IMR-90 (cell line): ENCODE results near the gene CCDC136. TPM values are rescaled to one million over a fixed set of nuclear protein-coding genes. Genes with fewer than 3 reads are reported as not detected.

Experiments
- ATAC-seq: fragments of 200-7000 bp; cut with Tn5 transposase; 2 replicates; pipeline ENCODE4 v1.9.1; 2020; ENCODE audit warnings: low read depth, mild to moderate bottlenecking, moderate library complexity
- BruUV-seq: library from RNA; stranded (reverse); fragments of 400-500 nt; replicated peaks from 2 replicates; lab custom pipeline; 2021; lab: Mats Ljungman, UMichigan
- CTCF ChIA-PET: fragments of 300-600 bp; formaldehyde crosslinking; extraction: SDS; loops from one replicate; lab custom pipeline; 2021; ENCODE audit warnings: antibody characterized with exemption; lab: Yijun Ruan, JAX
- POLR2A ChIA-PET: fragments of 300-600 bp; sonication (Branson Sonifier 250); formaldehyde crosslinking; loops from one replicate; lab custom pipeline; 2022; ENCODE audit warnings: antibody characterized with exemption; ENCODE audit not compliant: unreplicated experiment; lab: Charles Lee
- DNase-seq: peaks from one replicate; pipeline ENCODE4 v3.0.0; 2013
- H2AFZ ChIP-seq: replicated peaks from 2 replicates; pipeline ENCODE3; 2013; ENCODE audit warnings: low read length, mild to moderate bottlenecking; ENCODE audit not compliant: poor library complexity
- H2AK5ac ChIP-seq: 2 replicates; pipeline ENCODE4 v1.6.1; 2013; ENCODE audit warnings: low read depth, low read length, inconsistent platforms
- H2AK9ac ChIP-seq: replicated peaks from 2 replicates; pipeline ENCODE3; 2013; ENCODE audit warnings: mild to moderate bottlenecking, low read depth, low read length, moderate library complexity; ENCODE audit not compliant: poor library complexity
- H2BK120ac ChIP-seq: 2 replicates; pipeline ENCODE4 v1.6.1; 2013; ENCODE audit warnings: low read depth, low read length, inconsistent platforms
- H2BK15ac ChIP-seq: 3 replicates; pipeline ENCODE4 v1.6.1; 2013; ENCODE audit warnings: low read depth, low read length, inconsistent platforms
- H2BK20ac ChIP-seq: 2 replicates; pipeline ENCODE4 v1.6.1; 2013; ENCODE audit warnings: low read depth, mild to moderate bottlenecking, inconsistent platforms, low read length, moderate library complexity
- H2BK5ac ChIP-seq: 2 replicates; pipeline ENCODE4 v1.6.1; 2013; ENCODE audit warnings: mild to moderate bottlenecking, low read depth, low read length, inconsistent platforms; ENCODE audit not compliant: poor library complexity, severe bottlenecking
- H3K14ac ChIP-seq: replicated peaks from 2 replicates; pipeline ENCODE4 v1.6.1; 2013; ENCODE audit warnings: low read depth, low read length, inconsistent platforms
- H3K18ac ChIP-seq: 2 replicates; pipeline ENCODE4 v1.6.1; 2013; ENCODE audit warnings: low read depth, low read length, control low read depth
- H3K23ac ChIP-seq: 2 replicates; pipeline ENCODE4 v1.6.1; 2013; ENCODE audit warnings: low read depth, low read length, inconsistent platforms
- H3K27ac ChIP-seq: 2 replicates; pipeline ENCODE4 v1.5.1; 2013; ENCODE audit warnings: mild to moderate bottlenecking, control low read depth, low read length; ENCODE audit not compliant: insufficient read depth
- H3K27me3 ChIP-seq: 2 replicates; pipeline ENCODE4 v1.6.1; 2013; ENCODE audit warnings: low read length; ENCODE audit not compliant: control insufficient read depth, insufficient read depth
- H3K36me3 ChIP-seq: 2 replicates; pipeline ENCODE4 v1.6.1; 2013; ENCODE audit warnings: low read length, mixed read lengths; ENCODE audit not compliant: control insufficient read depth, insufficient read depth
- H3K4ac ChIP-seq: 2 replicates; pipeline ENCODE4 v1.6.1; 2013; ENCODE audit warnings: low read depth, low read length, inconsistent platforms
- H3K4me1 ChIP-seq: 2 replicates; pipeline ENCODE4 v1.6.1; 2013; ENCODE audit warnings: low read length, mixed read lengths; ENCODE audit not compliant: control insufficient read depth, insufficient read depth
- H3K4me2 ChIP-seq: 2 replicates; pipeline ENCODE4 v1.6.1; 2013; ENCODE audit warnings: low read depth, mild to moderate bottlenecking, control low read depth, low read length, moderate library complexity
- H3K4me3 ChIP-seq: 2 replicates; pipeline ENCODE4 v1.5.1; 2013; ENCODE audit warnings: low read depth, mild to moderate bottlenecking, control low read depth, low read length, moderate library complexity; ENCODE audit not compliant: insufficient read depth
- H3K56ac ChIP-seq: 2 replicates; pipeline ENCODE4 v1.6.1; 2013; ENCODE audit warnings: low read length, inconsistent platforms; ENCODE audit not compliant: insufficient read depth; ENCODE audit errors: extremely low read depth
- H3K79me1 ChIP-seq, 2 experiments: 2 replicates each; pipeline ENCODE4 v1.6.1; 2013; ENCODE audit warnings: low read length in 2 of 2, inconsistent platforms in 1 of 2, low read depth in 1 of 2
- H3K9ac ChIP-seq: 2 replicates; pipeline ENCODE4 v1.6.1; 2013; ENCODE audit warnings: low read depth, low read length, control low read depth
- H3K9me1 ChIP-seq: 2 replicates; pipeline ENCODE4 v1.6.1; 2013; ENCODE audit warnings: low read length, inconsistent platforms; ENCODE audit not compliant: insufficient read depth
- H3K9me3 ChIP-seq: 2 replicates; pipeline ENCODE4 v1.6.1; 2013; ENCODE audit warnings: low read length; ENCODE audit not compliant: control insufficient read depth, insufficient read depth
- H4K20me1 ChIP-seq: 2 replicates; pipeline ENCODE4 v1.6.1; 2013; ENCODE audit warnings: low read length, inconsistent platforms; ENCODE audit not compliant: insufficient read depth
- H4K5ac ChIP-seq: 2 replicates; pipeline ENCODE4 v1.6.1; 2013; ENCODE audit warnings: mild to moderate bottlenecking, low read depth, low read length, control low read depth
- H4K8ac ChIP-seq, 2 experiments: 2 replicates each; pipeline ENCODE4 v1.6.1; 2013; ENCODE audit warnings: low read depth in 2 of 2, low read length in 2 of 2, control low read depth in 1 of 2, inconsistent platforms in 1 of 2
- H4K91ac ChIP-seq: 2 replicates; pipeline ENCODE4 v1.6.1; 2013; ENCODE audit warnings: low read depth, low read length, inconsistent platforms; ENCODE audit not compliant: insufficient read depth
- BHLHE40 ChIP-seq: fragments of 150-350 bp; IDR thresholded peaks from 2 replicates; pipeline ENCODE4 v1.6.1; 2016; ENCODE audit warnings: mild to moderate bottlenecking, low read depth, low read length
- CEBPB ChIP-seq: IDR thresholded peaks from 2 replicates; pipeline ENCODE4 v1.6.1; 2012; ENCODE audit warnings: low read depth, low read length, improper control_type of control experiment
- CHD1 ChIP-seq: IDR thresholded peaks from 2 replicates; pipeline ENCODE4 v1.6.1; 2012; ENCODE audit warnings: low read depth, low read length, improper control_type of control experiment
- FOS ChIP-seq: fragments of 150-350 bp; IDR thresholded peaks from 2 replicates; pipeline ENCODE4 v1.6.1; 2016; ENCODE audit warnings: low read depth, low read length
- MAFK ChIP-seq: IDR thresholded peaks from 2 replicates; pipeline ENCODE4 v1.6.1; 2012; ENCODE audit warnings: low read depth, low read length, improper control_type of control experiment
- MAZ ChIP-seq: IDR thresholded peaks from 2 replicates; pipeline ENCODE4 v1.6.1; 2012; ENCODE audit warnings: low read depth, mild to moderate bottlenecking, low read length, improper control_type of control experiment, moderate library complexity, borderline replicate concordance
- MXI1 ChIP-seq: IDR thresholded peaks from 2 replicates; pipeline ENCODE4 v1.6.1; 2012; ENCODE audit warnings: low read depth, mild to moderate bottlenecking, low read length, moderate library complexity, borderline replicate concordance
- NFE2L2 ChIP-seq: fragments of 150-350 bp; IDR thresholded peaks from 2 replicates; pipeline ENCODE4 v1.6.1; 2016; ENCODE audit warnings: low read depth, mild to moderate bottlenecking, low read length
- RCOR1 ChIP-seq: IDR thresholded peaks from 2 replicates; pipeline ENCODE4 v1.6.1; 2012; ENCODE audit warnings: mild to moderate bottlenecking, low read length, improper control_type of control experiment; ENCODE audit not compliant: insufficient replicate concordance
- RFX5 ChIP-seq: IDR thresholded peaks from 2 replicates; pipeline ENCODE4 v1.8.0; 2012; ENCODE audit warnings: low read depth, mild to moderate bottlenecking, low read length, moderate library complexity
- USF2 ChIP-seq: fragments of 150-350 bp; IDR thresholded peaks from 2 replicates; pipeline ENCODE4 v1.6.1; 2017; ENCODE audit warnings: mild to moderate bottlenecking, antibody characterized with exemption, low read length, low read depth
- WGBS, 2 experiments: methylation state at CpG; one replicate each; pipeline versions ENCODE4 v1.1.5 to v1.1.7; 2013; ENCODE audit warnings: missing lambda C conversion rate in 2 of 2; ENCODE audit not compliant: insufficient read length in 1 of 2; ENCODE audit errors: extremely low coverage in 2 of 2; 5-methylcytosine and 5-hydroxymethylcytosine counted together
- dilution Hi-C: fragments of 300-500 bp; cut with HindIII; formaldehyde crosslinking; loops from one replicate; pipeline ENCODE4 v1.14.3; 2018; ENCODE audit warnings: low sequenced_read_pairs; ENCODE audit not compliant: unreplicated experiment
- in situ Hi-C: fragments of 300-500 bp; cut with MboI; formaldehyde crosslinking; loops from 3 replicates; pipeline ENCODE4 v1.14.3; 2019; ENCODE audit warnings: low sequenced_read_pairs, inconsistent platforms, mixed read lengths
- intact Hi-C: fragments of 100-400 bp; cut with micrococcal nuclease; formaldehyde crosslinking; loops from 2 replicates; pipeline ENCODE4 v1.10.0; 2022
- polyA plus RNA-seq, 3 experiments: library from polyadenylated mRNA; depleted of rRNA; stranded (reverse); fragments of >200 nt; gene quantifications; 2 replicates each; pipeline ENCODE4 v1.2.3, GENCODE V29; 2012; ENCODE audit warnings: low replicate concordance in 1 of 3
- total RNA-seq: library from RNA; depleted of rRNA; stranded (reverse); fragments of >200 nt; gene quantifications from 2 replicates; pipeline ENCODE4 v1.2.3, GENCODE V29; 2012
- TF ChIP-seq, protein P1 (sequence below): conservative IDR thresholded peaks from 2 replicates; pipeline ENCODE4 v1.5.1; 2012; ENCODE audit warnings: mild to moderate bottlenecking, low read depth, low read length, improper control_type of control experiment
- TF ChIP-seq, protein P2 (sequence below): fragments of 150-350 bp; IDR thresholded peaks from 2 replicates; pipeline ENCODE4 v1.6.1; 2016; ENCODE audit warnings: low read depth, mild to moderate bottlenecking, low read length, moderate library complexity, borderline replicate concordance

Gene CCDC136
- total and polyA plus RNA-seq, 2 of the 4 experiments (the other 2 are of a cell fraction) = 7.7 to 18.0 TPM

- no peak overlapping the region for H3K23ac ChIP-seq
- 8% methylated on average over 6 of the region's 15 CpGs; no CpG with 5 or more reads in 1 of the 2 experiments for WGBS, 2 experiments
- intact Hi-C loops = no loop called here
- no TSS peak for BruUV-seq
- no peaks in the 10 kb centered on the region for H3K79me1 ChIP-seq
- in situ Hi-C loops = no loop called here
- dilution Hi-C loops = no loop called here
- H2BK15ac ChIP-seq = no peak overlapping the region
- no peak overlapping the region for H2BK5ac ChIP-seq
- H3K9me3 ChIP-seq = no peaks in the 10 kb centered on the region
- no peak overlapping the region for H3K18ac ChIP-seq
- peak overlapping the region; percentile 0 for H2AK9ac ChIP-seq
- DNase-seq (peak; percentile 89), ATAC-seq (peak; percentile 95)
- peak overlapping the region in 1 of 2 experiments; percentile 11; a peak in 1 of 4 replicates for H4K8ac ChIP-seq
- H3K14ac ChIP-seq = no peak overlapping the region
- no peak overlapping the region for H3K4ac ChIP-seq
- H3K27me3 ChIP-seq = 0 out of 2 replicates have a peak, but pooled peaks cover 2% of the 10 kb centered on the region
- H3K9me1 ChIP-seq = peaks cover 4% of the 10 kb centered on the region; the same call in 1 of the 2 replicates
- ChIA-PET CTCF (no interaction called here), POLR2A (no interaction called here)
- no peak overlapping the region for H2AK5ac ChIP-seq
- H4K5ac ChIP-seq = no peak overlapping the region
- H3K4me1 ChIP-seq = peaks cover 6% of the 10 kb centered on the region
- no peak overlapping the region for H2BK20ac ChIP-seq
- TF ChIP-seq, protein P1, sequence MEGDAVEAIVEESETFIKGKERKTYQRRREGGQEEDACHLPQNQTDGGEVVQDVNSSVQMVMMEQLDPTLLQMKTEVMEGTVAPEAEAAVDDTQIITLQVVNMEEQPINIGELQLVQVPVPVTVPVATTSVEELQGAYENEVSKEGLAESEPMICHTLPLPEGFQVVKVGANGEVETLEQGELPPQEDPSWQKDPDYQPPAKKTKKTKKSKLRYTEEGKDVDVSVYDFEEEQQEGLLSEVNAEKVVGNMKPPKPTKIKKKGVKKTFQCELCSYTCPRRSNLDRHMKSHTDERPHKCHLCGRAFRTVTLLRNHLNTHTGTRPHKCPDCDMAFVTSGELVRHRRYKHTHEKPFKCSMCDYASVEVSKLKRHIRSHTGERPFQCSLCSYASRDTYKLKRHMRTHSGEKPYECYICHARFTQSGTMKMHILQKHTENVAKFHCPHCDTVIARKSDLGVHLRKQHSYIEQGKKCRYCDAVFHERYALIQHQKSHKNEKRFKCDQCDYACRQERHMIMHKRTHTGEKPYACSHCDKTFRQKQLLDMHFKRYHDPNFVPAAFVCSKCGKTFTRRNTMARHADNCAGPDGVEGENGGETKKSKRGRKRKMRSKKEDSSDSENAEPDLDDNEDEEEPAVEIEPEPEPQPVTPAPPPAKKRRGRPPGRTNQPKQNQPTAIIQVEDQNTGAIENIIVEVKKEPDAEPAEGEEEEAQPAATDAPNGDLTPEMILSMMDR = no peak
- TF ChIP-seq, protein P2, sequence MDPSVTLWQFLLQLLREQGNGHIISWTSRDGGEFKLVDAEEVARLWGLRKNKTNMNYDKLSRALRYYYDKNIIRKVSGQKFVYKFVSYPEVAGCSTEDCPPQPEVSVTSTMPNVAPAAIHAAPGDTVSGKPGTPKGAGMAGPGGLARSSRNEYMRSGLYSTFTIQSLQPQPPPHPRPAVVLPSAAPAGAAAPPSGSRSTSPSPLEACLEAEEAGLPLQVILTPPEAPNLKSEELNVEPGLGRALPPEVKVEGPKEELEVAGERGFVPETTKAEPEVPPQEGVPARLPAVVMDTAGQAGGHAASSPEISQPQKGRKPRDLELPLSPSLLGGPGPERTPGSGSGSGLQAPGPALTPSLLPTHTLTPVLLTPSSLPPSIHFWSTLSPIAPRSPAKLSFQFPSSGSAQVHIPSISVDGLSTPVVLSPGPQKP = no peak
- TF ChIP-seq MXI1 (no peak), NFE2L2 (no peak), FOS (peak; percentile 94), RCOR1 (no peak), BHLHE40 (no peak), MAFK (no peak), CHD1 (no peak), CEBPB (0 out of 2 replicates have a peak, but pooled peaks have one; percentile 5), RFX5 (no peak), MAZ (0 out of 2 replicates have a peak, but pooled peaks have one; percentile 18), USF2 (no peak; the same call in 1 of the 2 replicates)
- peaks cover 5% of the 10 kb centered on the region; the same call in 1 of the 2 replicates for H4K20me1 ChIP-seq
- peak overlapping the region; percentile 2; the same call in 1 of the 2 replicates for H3K4me2 ChIP-seq
- H2BK120ac ChIP-seq = no peak overlapping the region
- H2AFZ ChIP-seq = peak overlapping the region; percentile 89
- no peak overlapping the region for H3K9ac ChIP-seq
- no peak overlapping the region for H3K56ac ChIP-seq
- no peak overlapping the region for H4K91ac ChIP-seq
- H3K36me3 ChIP-seq = no peaks in the 10 kb centered on the region
- no peak overlapping the region for H3K27ac ChIP-seq
- no peak overlapping the region for H3K4me3 ChIP-seq
Observed at GRCh38 chr7:128783143-128783861, 8.5 kb upstream of the CCDC136 start.
